NCI-H345 treated with DMSO at 0.1 percent for 48 hours (cell line): ENCODE data around the gene ABCA9.

ENCODE experiments used
- DNase-seq: peaks from one replicate; lab custom pipeline; 2025; ENCODE audit not compliant: unreplicated experiment; lab: John Stamatoyannopoulos, UW

Gene ABCA9

DNA sequence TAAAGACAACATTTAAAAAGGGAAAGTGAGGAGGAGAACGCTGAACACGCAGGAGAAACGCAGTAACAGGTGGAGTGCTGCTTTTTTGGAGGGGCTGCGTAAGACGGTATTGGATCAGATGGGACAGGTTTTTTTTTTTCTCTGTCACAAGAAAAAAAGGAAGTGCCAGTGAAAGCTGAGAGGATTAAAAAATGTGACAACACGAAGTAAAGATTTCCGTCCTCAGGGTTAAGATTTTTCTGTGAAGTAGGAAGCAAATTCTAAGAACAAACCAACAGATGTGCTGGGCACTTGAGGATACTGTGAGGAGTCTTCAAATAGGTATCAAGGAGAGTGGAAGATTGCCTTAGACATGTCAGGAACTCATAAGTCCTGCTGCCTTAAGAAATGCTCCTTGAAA, 5.8 kb upstream of the ABCA9 start:
- DNase-seq: no peak

DNA sequence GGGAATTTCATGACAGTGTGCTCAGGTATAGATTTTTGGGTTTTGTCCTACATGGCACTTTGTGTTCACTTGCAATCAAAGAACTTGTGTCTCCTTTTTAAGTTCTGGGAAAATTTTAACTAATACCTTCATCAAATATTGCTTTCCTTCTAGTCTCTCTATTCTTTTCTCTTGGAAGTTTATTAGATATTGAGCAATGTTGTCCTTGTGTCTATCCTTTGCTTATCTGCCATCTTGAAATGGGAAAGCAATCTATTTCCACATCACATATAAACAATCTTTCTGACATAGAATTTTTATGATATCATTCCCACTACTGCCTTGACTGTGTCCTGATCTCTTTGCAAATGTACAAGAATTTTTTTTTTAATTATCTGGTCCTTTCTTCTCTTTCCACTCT, 4.4 kb upstream of the ABCA9 start:
- no peak for DNase-seq

DNA sequence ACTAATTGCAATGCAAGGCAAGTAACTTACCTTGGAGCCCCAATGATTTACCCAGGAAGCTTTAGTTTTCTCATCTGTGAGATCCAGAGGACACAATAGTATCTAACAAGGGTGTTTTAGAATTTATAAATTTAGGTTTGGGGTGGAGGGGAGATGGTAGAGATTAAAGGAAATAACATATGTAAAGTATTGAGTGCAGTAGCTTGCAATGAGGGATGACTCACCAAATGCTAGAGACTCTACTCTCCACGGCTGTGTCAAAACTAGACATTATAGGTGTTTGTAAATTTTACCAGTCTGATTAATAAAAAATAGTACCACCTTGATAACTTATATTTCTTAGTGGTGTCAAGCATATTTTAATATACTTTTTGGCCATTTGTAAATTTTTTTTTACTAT, 3.7 kb upstream of the ABCA9 start:
- DNase-seq: no peak

DNA sequence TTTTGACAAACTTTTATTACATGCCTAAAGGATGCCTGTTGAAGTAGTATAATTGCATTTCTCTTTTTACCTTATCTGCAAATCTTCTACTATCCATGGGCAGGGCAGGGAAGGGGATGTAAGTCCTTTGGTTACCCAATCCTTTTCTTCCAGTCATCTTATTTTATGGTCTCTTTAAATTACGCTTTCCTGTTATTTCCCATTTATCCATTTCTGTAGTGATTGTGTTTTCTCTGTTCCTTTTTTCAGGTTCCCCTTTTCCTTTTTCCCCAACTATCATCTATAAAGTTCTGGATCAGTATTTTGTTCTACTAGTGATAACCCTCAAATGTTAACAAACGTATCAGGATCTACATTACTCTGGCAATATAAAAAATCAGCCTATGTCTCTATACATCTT, 3.3 kb upstream of the ABCA9 start:
- no peak for DNase-seq

DNA sequence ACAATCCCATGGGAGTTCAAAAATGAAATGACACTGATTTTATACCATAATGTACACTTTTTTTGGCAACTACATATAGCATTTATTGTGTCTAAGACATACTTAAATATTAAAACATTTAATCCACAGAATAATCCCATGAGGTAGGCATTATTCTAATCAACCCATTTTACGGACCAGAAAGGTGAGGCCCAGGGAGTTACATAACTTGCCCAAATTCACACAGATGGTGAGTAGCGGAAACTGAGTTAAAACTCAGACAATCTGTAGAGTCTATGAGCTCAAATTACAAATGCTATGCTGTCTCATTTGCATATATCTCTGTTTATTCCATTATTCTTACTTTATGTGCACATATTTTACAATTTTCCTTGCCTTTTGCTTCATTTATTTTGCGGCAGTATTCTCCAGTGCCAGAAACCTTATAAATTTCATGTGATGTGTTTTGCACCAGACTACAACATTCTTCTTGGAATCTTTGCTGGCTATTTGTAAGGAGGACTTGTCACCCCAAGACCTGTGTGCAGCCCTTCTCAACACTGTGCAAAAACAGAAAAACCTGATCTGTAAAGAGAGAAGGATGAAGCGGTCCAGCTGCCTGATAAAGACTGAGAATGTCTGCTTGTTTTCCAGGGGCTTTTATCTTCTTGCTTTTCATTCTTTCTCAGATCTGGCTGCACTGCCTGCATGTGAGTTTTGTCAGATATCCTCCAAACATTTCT, 2.3 kb upstream of the ABCA9 start:
- no peak for DNase-seq

DNA sequence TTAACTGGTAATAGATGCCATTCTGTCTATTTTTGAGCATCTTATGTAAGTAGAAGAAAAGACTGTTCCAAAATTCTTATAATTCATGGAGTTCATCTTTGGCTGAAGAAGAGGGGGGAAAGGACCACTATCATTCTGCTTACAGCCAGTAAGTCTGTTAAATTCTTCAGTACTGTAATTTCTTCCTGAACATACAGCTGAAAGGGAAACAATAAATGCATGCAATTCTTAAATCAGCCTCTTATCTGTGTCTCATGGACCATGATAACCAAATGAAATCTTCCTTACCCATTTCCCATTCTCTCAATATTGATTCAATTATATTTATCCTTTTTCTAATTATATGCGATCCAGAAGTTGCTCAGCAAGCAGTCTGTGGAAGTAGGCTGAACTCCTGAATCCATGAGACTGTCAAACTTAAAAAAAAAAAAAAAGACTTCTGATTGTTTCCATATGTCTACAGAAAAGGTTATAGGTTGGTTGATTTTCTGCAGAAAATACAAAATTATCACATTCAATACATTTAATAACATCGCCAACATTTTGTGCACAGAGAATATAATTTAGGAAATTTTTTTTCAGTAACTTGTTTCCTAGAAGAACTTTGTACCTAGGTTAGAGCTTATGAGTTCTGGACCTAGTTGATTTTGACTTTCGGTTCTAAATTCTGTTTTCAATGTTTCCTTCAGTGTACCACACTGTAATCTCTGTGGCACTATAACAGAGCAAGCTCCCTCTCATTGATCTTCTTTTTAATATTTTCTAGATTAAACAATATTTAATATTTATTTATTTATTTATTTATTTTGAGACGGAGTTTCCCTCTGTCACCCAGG, 1.2 kb upstream of the ABCA9 start:
- no peak for DNase-seq

DNA sequence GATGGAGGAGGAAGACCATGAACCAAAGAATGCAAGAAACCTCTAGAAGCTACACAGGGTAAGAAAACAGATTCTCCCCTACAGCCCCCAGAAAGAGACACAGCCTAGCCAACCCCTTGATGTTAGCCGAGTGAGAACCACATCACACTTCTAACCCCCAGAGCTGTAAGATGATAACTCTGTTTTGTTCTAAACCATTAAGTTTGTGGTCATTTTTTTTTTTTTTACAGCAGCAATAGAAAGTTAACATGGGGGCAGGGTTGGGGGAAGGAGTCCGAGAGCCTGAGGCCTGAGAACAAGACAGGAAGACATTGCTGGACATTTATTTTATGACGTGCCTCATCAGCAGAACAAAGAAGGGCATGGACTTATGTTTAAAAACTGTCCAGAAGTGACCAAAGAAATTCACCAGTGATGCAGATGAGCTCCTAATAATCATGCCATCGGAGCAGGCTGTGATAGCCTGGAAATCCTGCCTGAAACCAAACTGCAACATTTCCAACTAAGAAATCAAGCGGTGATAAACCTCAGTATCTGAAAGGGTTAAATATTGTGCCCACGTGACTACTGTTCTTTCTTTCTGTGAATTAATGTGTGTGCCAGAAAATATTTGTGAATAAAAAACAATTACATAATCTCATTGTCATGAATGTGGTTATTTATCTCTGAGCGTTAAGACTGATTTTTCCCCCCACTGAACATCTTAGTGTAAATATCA, 1.1 kb downstream of the ABCA9 start:
- no peak for DNase-seq

DNA sequence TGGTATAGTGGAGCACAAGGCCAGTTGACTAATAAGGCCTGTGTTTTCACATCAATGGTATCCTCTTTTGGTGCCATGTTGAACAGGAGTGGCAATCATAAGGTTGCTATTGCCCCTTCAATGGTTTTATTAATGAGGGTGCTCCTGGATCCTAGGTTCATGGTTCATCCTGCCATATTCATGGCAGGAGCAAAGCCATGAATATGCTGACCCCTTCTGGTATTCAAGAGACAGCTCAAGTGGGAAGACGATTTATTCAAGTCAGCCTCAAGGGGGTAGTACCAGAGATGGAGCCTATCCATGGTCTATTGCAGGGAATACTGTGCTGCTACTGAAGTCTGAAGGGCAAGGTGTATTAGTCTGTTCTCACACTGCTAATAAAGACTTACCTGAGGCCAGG, 2.6 kb downstream of the ABCA9 start:
- no peak for DNase-seq

DNA sequence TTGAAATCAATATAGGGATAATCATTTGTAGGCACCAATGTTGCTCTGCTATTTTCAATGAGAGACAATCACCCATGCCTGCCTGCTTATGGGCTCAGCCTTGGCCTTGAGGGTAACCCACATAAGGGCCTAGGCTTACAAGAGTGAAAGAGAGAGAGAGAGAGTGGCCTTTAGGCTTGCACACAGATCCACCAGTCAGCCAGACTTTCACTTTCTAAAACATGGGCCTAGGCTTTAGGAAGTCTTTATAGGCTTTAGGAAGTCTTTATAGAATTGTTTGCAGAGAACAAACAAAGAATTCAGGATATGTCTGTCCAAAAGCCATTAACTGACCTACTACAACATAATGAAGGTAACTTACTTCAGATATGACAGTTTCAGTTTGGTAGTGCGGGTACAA, 3.4 kb downstream of the ABCA9 start:
- no peak for DNase-seq

DNA sequence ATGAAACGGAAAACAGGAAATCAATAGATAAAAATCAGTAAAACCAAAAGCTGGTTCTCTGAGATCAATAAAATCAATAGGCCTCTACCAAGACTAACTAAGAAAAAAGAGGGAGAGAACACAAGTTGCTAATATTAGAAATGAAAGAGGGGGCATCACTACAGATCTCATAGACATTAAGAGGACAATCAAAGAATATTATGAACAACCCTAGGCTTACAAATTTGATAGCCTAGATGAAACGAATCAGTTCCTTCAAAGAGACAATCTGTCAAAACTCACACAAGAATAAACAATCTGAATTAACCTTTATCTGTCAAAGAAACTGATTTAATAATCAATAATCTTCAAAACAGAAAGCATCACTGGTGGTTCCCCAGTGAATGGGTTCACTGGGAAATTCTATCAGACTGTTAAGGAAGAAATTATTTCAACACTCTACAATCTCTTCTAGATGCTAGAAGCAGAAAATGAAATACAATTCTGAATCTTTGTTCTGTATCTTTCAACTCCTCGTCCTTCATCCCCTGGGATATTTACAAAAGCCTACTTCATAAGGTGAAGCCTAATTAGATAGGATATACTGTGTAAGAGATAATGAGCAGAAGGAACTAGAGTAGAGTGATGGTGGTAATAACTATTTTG, 4.4 kb downstream of the ABCA9 start:
- no peak for DNase-seq

DNA sequence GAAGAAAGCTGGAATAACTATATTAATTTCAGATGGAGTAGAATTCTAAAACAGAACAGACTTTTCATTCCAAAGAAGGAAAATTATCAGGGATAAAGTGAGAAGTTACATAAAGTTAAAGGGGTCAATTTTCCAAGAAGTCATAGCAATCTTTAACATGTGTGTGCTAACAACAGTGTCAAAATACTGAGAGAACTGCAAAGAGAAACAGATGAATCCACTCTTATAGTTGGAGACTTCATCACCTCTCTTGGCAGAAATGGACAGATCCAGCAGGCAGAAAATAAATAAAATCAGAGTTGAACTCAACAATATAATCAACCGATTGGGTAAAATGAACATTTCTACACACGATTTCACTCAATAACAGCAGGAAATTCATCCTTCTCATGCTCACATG, 5.4 kb downstream of the ABCA9 start:
- DNase-seq: no peak

DNA sequence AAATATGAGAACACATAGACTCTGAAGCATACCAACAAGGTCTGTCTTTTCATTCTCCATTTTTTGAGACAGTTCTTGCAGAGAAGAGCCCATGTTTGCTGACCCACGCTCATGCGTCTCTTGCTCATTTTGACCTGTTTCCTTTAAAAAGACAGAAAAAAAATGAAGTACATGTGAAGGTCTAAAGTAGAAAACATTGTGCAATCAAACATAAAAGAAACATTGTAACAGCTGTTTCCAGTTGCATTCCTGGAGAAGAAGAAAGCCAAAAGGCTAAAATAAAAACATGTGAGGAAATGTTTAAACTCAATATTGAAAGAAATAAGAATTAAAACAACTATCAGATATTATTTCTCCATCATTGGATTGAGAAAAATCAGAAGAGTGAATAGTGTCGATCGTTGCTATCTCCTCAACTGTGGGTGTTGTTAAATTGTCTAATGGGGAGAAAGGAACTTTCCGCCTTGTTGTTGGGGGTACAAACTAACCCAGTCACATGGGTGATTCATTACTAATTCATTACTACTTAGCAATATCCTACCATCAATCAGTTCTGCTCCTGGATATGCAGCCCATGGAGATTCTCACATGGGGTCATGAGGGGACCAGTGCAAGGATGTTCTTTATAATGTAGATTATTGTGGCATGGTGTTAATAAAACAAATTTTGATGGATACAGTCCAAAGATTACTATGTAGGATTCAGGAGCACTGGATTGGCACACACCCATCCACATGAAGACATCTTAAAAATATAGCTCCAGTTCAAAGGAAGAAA, 9.5 kb downstream of the ABCA9 start:
- no peak for DNase-seq

DNA sequence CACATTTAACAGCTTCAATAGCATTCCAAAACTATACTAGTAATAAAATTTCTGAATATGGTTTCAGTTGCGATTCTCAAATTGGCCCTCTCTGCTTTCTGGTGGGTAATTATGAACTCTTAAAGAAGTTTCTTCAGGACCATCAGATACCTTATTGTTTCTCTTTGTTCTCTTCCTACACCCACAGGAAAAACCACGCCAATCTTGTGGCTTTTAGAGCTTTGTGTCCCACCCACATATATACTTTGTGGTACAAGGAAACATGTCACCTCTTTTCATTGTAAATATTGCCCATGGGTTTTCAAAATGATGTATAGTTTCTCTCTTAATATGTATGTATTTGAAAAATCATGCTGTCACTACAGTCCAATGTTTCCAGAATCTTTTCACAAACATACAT, 12.1 kb downstream of the ABCA9 start:
- no peak for DNase-seq

DNA sequence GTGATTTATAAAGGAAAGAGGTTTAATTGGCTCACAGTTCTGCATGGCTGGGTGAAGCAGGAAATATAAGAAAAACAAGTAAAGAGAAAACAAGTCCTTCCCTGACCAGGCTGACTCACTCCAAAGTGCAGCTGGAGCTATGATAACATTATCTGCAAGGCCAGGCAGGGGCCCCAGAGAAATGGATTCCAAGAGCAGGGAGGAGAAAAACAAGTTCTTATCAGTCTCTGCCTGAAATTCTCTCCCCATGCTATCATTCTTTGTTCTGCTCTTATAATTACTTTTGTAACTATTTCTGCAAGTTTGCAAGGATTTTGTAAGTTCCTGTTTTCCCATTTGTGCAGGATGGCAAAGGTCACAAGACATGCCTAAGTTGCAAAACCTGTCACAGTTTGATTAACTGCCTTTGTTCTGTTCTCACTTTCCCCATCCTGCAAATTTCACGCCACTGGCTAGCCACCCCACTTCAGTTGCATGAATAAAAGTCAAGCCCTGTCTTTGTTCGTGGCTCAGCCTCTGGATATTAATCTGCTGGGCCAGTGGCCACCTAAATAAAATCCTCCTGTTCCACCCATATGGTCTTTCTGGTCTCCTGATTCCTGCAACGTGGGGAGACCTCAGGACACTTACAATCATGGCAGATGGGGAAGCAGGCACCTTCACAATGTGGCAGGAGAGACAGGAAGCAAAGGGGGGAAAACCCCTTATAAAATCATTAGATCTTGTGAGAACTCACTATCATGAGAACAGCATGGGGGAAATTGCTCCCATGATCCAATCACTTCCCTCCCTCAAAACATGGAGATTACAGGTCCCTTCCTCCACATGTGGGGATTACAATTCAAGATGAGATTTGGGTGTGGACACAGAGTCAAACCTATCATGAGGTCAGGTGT, 13.1 kb downstream of the ABCA9 start:
- no peak for DNase-seq

DNA sequence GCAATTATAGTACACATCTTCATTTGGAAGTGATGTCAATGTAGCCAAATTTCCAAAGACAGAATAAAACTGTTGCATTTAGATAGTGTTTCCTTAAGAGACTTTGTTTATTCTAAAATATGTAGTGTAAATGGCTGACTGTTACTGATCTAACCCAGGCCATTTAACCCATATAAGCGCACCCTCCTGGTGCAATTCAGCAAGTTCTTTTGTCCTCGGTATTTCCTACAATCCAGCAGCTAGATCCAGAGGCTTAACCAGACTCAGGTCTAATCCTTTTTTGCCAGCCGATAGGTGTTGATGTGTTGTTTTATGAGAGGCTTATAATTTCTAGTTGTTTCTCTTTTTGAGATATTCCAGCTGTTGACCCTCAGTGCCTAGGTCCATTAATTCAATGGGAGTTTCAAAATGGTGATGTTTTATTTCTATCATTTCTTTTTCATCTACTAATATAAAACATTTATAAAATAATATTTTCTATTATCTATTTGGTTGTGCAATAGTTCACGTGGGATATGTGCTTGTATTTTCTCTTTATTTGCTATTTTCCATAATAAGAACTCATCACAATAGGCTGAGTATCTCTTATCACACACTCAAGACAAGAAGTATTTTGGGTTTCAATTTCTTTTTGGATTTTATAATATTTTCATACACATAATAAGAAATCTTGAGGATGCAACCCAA, 14.5 kb downstream of the ABCA9 start:
- DNase-seq: no peak

DNA sequence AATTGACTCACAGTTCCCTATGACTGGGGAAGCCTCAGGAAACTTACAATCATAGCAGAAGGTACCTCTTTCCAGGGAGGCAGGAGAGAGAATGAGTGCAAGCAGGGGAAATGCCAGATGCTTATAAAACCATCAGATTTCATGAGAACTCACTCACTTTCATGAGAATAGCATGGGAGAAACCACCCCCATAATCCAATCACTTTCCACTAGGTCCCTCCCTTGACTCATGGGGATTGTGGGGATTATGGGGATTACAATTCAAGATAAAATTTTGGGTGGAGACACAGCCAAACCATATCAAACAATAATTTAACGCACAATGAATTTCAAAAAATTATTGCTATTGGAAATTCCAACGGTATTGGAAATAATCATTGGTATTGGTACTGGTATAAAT, 15.1 kb downstream of the ABCA9 start:
- DNase-seq: no peak

DNA sequence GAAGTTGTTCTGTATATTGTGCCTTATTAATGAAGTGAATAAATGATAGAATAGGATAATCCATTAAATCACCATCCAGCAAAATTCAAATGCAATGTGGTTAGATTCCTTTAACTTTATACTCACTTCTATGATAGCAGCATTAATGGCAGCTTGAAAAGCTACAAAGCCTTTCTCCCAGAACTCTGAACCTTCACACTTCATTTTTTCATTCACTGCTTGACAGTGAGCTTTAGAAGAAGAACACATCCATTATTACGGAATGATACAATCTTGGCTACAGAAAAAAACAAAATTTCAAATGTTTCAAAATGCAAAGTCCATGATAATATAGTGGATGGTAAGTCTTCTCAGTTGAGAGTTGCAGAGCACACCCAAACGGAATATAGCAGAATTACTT, 16.4 kb downstream of the ABCA9 start:
- DNase-seq: no peak

DNA sequence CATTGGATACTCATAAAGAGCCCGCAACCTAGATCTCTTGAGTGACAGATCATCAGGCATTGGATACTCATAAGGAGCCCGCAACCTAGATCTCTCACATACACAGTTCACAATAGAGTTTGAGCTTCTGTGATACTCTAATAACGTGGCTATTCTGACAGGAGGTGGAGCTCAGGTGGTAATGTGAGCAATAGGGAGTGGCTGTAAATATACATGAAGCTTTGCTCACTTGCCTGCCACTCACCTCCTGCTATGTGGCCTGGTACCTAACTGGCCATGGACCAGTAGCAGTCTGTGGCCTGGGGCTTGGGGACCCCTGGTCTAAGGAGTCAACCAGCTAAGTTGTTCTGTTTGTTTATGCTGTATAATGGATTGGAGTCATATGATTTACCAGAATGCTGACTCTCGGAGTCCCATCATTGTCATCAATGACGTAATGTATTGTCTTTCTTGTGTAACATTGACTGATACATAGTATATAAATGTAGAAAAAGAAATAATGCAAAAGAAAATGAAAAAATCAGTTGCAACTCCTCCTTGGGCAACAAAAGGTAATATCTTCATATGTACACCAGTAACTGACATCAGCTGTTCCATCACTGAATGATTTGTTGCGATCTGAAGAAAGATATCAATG, 17.5 kb downstream of the ABCA9 start:
- DNase-seq: no peak

DNA sequence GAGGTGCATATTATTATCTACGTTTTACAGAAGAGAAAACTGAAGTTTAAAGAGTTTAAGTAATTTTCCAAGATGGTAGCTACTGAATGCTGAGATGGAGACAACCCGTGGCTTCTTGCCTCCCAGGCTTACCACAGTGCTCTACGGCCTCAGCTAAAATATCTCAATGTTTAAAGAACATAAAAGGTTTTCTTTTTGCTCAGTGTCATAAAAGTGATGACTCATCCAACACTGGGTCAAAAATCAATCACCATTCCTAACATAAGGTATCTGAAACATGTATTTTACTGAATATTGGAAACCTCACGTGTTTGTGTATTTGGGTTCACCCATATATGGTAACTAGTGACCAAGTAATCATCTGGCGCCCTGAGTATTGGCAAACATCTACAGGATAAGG, 18.4 kb downstream of the ABCA9 start:
- DNase-seq: no peak
